HCT116 (cell line): ENCODE results near the gene ARL17A. TPM values are rescaled to one million over a fixed set of nuclear protein-coding genes. Genes with fewer than 3 reads are reported as not detected.
"Not testable (repeated sequence)": the region's sequence is repeated elsewhere in the genome, so short reads cannot be mapped to it uniquely, and the experiment has no call there.

ENCODE experiments used
- ATAC-seq: fragments of 200-7000 bp; cut with Tn5 transposase; 2 replicates; pipeline ENCODE4 v1.9.1; 2020; ENCODE audit warnings: mild to moderate bottlenecking, moderate library complexity
- BruUV-seq: library from RNA; stranded (reverse); fragments of 400-500 nt; replicated peaks from 2 replicates; lab custom pipeline; 2021; lab: Mats Ljungman, UMichigan
- CTCF ChIA-PET: fragments of 300-600 bp; sonication (Branson Sonifier 250); formaldehyde crosslinking; loops from one replicate; lab custom pipeline; 2021; ENCODE audit warnings: antibody characterized with exemption; lab: Charles Lee
- POLR2A ChIA-PET: fragments of 300-600, 350-600 bp; sonication (Branson Sonifier 250); formaldehyde crosslinking; loops from one replicate; lab custom pipeline; 2021; ENCODE audit warnings: antibody characterized with exemption; lab: Charles Lee
- RAD21 ChIA-PET, 2 experiments: fragments of 300-600 bp; sonication (Branson Sonifier 250); formaldehyde crosslinking; loops; one replicate each; lab custom pipeline; 2023; ENCODE audit warnings: low total read pairs in 2 of 2; ENCODE audit not compliant: uncharacterized antibody in 2 of 2, unreplicated experiment in 2 of 2, low non-redundant PET in 1 of 2; lab: Charles Lee
- DNase-seq: peaks from one replicate; pipeline ENCODE4 v3.0.0-alpha.2; 2010; ENCODE audit warnings: low read depth, low spot score
- H2AFZ ChIP-seq: fragments of 200-600 bp; shearing (Covaris generic), sonication (generic); 2 replicates; pipeline ENCODE4 v1.6.1; 2017; ENCODE audit warnings: low read depth, mixed run types, mixed read lengths, antibody characterized with exemption, low read length; ENCODE audit not compliant: poor library complexity, severe bottlenecking
- H3K27ac ChIP-seq: 2 replicates; pipeline ENCODE4 v1.5.1; 2012; ENCODE audit warnings: low read depth, low read length
- H3K27me3 ChIP-seq: fragments of 200-600 bp; sonication (generic); 2 replicates; pipeline ENCODE4 v1.6.1; 2016; ENCODE audit warnings: mixed run types, low read length, mixed read lengths; ENCODE audit not compliant: insufficient read depth
- H3K36me3 ChIP-seq, 2 experiments: fragments of 200-500 bp in 1 of 2; fragments of 200-600 bp in 1 of 2; sonication (Bioruptor generic) in 1 of 2; sonication (generic) in 1 of 2; 2 replicates each; pipeline versions ENCODE4 v1.5.1 to v1.6.1; 2014 to 2016; ENCODE audit warnings: low read length in 2 of 2, inconsistent platforms in 1 of 2, mixed read lengths in 1 of 2, mixed run types in 1 of 2; ENCODE audit not compliant: insufficient read depth in 2 of 2, control insufficient read depth in 1 of 2
- H3K4me1 ChIP-seq, 2 experiments: fragments of 200-600 bp in 1 of 2; sonication (generic) in 1 of 2; 2 replicates each; pipeline versions ENCODE4 v1.5.1 to v1.6.1; 2012 to 2017; ENCODE audit warnings: low read length in 2 of 2, inconsistent platforms in 1 of 2, mild to moderate bottlenecking in 1 of 2, mixed read lengths in 1 of 2, mixed run types in 1 of 2, moderate library complexity in 1 of 2; ENCODE audit not compliant: insufficient read depth in 2 of 2, control insufficient read depth in 1 of 2
- H3K4me2 ChIP-seq: fragments of 200-600 bp; sonication (generic); 2 replicates; pipeline ENCODE4 v1.6.1; 2017; ENCODE audit warnings: mixed run types, low read length, mixed read lengths
- H3K4me3 ChIP-seq, 2 experiments: fragments of 200-600 bp in 1 of 2; sonication (generic) in 1 of 2; replicated peaks in 1 of 2; 2 replicates each; pipeline ENCODE4 v1.5.1; 2011 to 2016; ENCODE audit warnings: low read length in 2 of 2, control low read depth in 1 of 2, low read depth in 1 of 2, mild to moderate bottlenecking in 1 of 2, mixed read lengths in 1 of 2, mixed run types in 1 of 2
- H3K79me2 ChIP-seq: fragments of 200-600 bp; sonication (generic); 2 replicates; pipeline ENCODE4 v1.6.1; 2017; ENCODE audit warnings: mild to moderate bottlenecking, mixed run types, low read length, moderate library complexity, mixed read lengths; ENCODE audit not compliant: insufficient read depth
- H3K9ac ChIP-seq: fragments of 200-600 bp; sonication (generic); 2 replicates; pipeline ENCODE4 v1.6.1; 2016; ENCODE audit warnings: low read length, mixed read lengths
- H3K9me2 ChIP-seq: fragments of 200-600 bp; sonication (generic), shearing (Covaris generic); 2 replicates; pipeline ENCODE4 v1.6.1; 2017; ENCODE audit warnings: mixed run types, mild to moderate bottlenecking, moderate library complexity; ENCODE audit not compliant: insufficient read depth
- H3K9me3 ChIP-seq, 2 experiments: fragments of 200-500 bp in 1 of 2; fragments of 200-600 bp in 1 of 2; sonication (Bioruptor generic) in 1 of 2; sonication (generic) in 1 of 2; 2 replicates each; pipeline ENCODE4 v1.6.1; 2014 to 2017; ENCODE audit warnings: low read length in 2 of 2, mixed read lengths in 2 of 2, inconsistent platforms in 1 of 2, low read depth in 1 of 2, mild to moderate bottlenecking in 1 of 2, mixed run types in 1 of 2, moderate library complexity in 1 of 2; ENCODE audit not compliant: control insufficient read depth in 1 of 2, insufficient read depth in 1 of 2
- H4K20me1 ChIP-seq: fragments of 200-600 bp; sonication (generic), shearing (Covaris generic); 2 replicates; pipeline ENCODE4 v1.6.1; 2017; ENCODE audit warnings: mixed run types, mild to moderate bottlenecking, moderate library complexity; ENCODE audit not compliant: insufficient read depth
- intact Hi-C: fragments of 100-400 bp; cut with micrococcal nuclease; formaldehyde crosslinking; loops from 2 replicates; pipeline ENCODE4 v1.10.0; 2022
- total RNA-seq: library from RNA; stranded (reverse); gene quantifications from one replicate; pipeline ENCODE4 v1.2.1, GENCODE V29; 2021; ENCODE audit not compliant: unreplicated experiment

ARL17A gene
- total RNA-seq, 1 experiment from 2014 or later: 15.1 TPM

GRCh38 chr17:46623790-46624189 lies 44.3 kb upstream of the ARL17A start:
- H3K9ac ChIP-seq, BruUV-seq, intact Hi-C loops, H3K27me3 ChIP-seq, H3K27ac ChIP-seq, RAD21 ChIA-PET, H3K9me2 ChIP-seq, POLR2A ChIA-PET, H3K9me3 ChIP-seq, H3K4me3 ChIP-seq, H3K79me2 ChIP-seq, H3K4me2 ChIP-seq, CTCF ChIA-PET, H4K20me1 ChIP-seq, H3K4me1 ChIP-seq, H2AFZ ChIP-seq, H3K36me3 ChIP-seq, ATAC-seq, DNase-seq: not testable (repeated sequence)

- DNase-seq, H3K36me3 ChIP-seq, H3K9me2 ChIP-seq, RAD21 ChIA-PET, H3K4me1 ChIP-seq, BruUV-seq, H3K79me2 ChIP-seq, H3K4me3 ChIP-seq, H2AFZ ChIP-seq, CTCF ChIA-PET, H3K27ac ChIP-seq, intact Hi-C loops, H3K27me3 ChIP-seq, POLR2A ChIA-PET, H3K9ac ChIP-seq, H3K9me3 ChIP-seq, ATAC-seq, H3K4me2 ChIP-seq, H4K20me1 ChIP-seq: not testable (repeated sequence)
These were observed 39.5 kb upstream of the ARL17A start for GRCh38 chr17:46618975-46619374.

- H3K36me3 ChIP-seq, H3K9me2 ChIP-seq, RAD21 ChIA-PET, H3K79me2 ChIP-seq, H3K27me3 ChIP-seq, H3K4me2 ChIP-seq, POLR2A ChIA-PET, H3K27ac ChIP-seq, H2AFZ ChIP-seq, H4K20me1 ChIP-seq, H3K4me3 ChIP-seq, CTCF ChIA-PET, H3K9me3 ChIP-seq, ATAC-seq, BruUV-seq, DNase-seq, intact Hi-C loops, H3K9ac ChIP-seq, H3K4me1 ChIP-seq: not testable (repeated sequence)
These were observed 37.6 kb upstream of the ARL17A start for GRCh38 chr17:46617121-46617520.

GRCh38 chr17:46613876-46614275 lies 34.4 kb upstream of the ARL17A start:
- CTCF ChIA-PET, intact Hi-C loops, H3K36me3 ChIP-seq, ATAC-seq, RAD21 ChIA-PET, H3K27ac ChIP-seq, H3K9me2 ChIP-seq, DNase-seq, H4K20me1 ChIP-seq, H3K4me1 ChIP-seq, H3K4me3 ChIP-seq, POLR2A ChIA-PET, H3K4me2 ChIP-seq, BruUV-seq, H3K27me3 ChIP-seq, H2AFZ ChIP-seq, H3K9me3 ChIP-seq, H3K79me2 ChIP-seq, H3K9ac ChIP-seq: not testable (repeated sequence)

- H3K36me3 ChIP-seq, H3K9ac ChIP-seq, RAD21 ChIA-PET, H3K27ac ChIP-seq, ATAC-seq, H3K27me3 ChIP-seq, POLR2A ChIA-PET, H3K4me3 ChIP-seq, H4K20me1 ChIP-seq, BruUV-seq, CTCF ChIA-PET, H3K4me2 ChIP-seq, H3K4me1 ChIP-seq, H3K9me2 ChIP-seq, DNase-seq, H2AFZ ChIP-seq, intact Hi-C loops, H3K79me2 ChIP-seq, H3K9me3 ChIP-seq: not testable (repeated sequence)
These were observed 31.8 kb upstream of the ARL17A start for GRCh38 chr17:46611304-46611703.
